ENCODE measurements around the gene NPM1. TPM values are rescaled to one million over a fixed set of nuclear protein-coding genes. Genes with fewer than 3 reads are reported as not detected.
"Not testable (repeated sequence)": the region's sequence is repeated elsewhere in the genome, so short reads cannot be mapped to it uniquely, and the experiment has no call there.

Gene NPM1, protein sequence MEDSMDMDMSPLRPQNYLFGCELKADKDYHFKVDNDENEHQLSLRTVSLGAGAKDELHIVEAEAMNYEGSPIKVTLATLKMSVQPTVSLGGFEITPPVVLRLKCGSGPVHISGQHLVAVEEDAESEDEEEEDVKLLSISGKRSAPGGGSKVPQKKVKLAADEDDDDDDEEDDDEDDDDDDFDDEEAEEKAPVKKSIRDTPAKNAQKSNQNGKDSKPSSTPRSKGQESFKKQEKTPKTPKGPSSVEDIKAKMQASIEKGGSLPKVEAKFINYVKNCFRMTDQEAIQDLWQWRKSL
- 2,545 TPM for total RNA-seq (ENCODE audit: insufficient read depth, low replicate concordance)

DNA sequence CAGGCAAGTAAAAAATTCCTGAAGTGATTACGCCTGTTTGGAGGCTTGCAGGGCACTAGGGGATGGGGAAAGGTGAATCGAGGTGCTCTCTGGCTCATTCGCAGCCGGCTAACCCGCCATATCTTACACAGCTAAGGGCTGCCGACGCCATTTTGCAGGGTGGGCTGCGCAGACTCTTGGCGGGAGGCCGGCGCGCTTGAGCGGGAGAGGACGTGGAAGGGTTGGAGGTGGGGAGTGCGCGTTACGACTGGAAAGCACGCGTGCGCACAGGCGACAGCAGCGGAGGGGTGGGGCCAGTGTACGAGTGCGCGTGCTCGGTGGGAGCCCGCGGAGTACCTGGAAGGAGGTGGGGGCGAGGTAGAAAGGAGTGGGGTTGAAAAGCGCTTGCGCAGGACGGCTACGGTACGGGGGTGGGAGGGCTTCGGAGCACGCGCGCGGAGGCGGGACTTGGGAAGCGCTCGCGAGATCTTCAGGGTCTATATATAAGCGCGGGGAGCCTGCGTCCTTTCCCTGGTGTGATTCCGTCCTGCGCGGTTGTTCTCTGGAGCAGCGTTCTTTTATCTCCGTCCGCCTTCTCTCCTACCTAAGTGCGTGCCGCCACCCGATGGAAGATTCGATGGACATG, at the start of gene NPM1:
NPM1 (plus strand) TSS at position 505 of the 625 bp plus-strand sequence; CDS start at position 605, 100 bp downstream.
- peak; percentile 99 for DNase-seq (ENCODE audit: low spot score)

DNA sequence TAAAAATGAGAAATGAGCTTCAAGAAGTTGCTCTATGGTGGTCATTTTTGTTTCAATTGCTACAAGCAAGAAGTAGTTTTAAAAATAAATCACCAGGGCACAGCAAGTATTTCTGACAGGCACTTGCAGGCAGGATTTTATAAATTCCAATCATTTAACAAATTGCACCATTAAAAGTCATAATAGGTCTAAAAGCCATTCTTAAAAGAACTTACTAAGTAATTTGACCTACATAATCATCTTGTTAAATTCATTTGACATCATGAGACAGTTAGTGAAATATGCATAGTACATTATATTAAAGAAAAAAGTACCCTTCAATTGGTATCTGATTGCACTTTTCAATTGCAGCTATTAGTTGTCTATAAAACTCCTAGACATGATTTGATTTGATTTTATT, 47.6 kb upstream of the NPM1 start:
- no peak for DNase-seq (ENCODE audit: low spot score)

DNA sequence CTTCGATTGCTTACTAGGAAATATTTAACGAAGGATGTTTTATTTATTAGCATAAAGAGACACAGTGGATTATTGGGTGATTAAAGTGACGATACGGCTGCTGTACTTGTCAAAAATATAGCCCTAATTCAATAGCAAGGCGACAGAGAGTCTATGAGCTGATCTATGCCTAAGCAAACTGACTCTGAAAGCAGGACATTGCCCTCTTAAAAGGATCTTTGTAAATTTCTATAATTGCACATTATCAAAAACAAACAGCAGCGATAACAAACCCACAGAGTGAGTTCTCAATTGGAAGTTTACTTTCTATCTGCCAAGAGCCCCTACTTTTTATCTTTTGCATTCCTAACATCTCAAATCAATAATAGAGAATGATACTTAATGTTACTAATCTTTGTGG, 47.2 kb upstream of the NPM1 start:
- no peak for DNase-seq (ENCODE audit: low spot score)

DNA sequence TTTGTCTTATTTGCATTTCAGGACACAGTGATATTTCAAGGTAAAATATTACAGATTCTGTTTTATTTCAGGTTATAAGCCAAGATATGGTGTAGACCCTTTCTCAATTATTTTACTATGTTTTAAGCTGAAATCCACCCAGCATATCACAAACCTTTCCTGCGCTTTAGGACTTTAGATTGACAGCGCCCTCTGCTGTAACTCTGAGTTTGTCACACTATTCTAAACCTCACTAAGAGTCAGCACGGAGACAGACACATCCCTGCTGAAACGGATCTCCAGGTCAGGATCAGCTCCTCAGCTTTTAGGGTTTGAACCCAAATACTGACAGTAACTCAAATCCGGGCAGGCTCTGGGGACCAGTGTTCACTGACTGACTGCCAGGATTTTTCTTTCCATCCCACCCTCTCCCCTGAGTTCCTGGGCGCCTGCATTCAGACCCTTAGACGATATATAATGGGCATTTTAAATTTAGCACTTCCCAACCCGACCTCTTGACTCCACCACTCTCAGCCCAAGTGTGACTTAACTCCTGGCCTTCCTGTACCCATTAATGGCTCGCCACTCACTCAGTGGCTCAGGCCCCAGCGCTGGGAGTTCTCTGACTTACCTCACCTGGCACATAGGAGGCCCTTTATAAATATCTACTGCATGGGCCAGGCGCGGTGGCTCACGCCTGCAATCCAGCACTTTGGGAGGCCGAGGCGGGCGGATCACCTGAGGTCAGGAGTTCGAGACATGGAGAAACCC, 45.1 kb upstream of the NPM1 start:
- peak; percentile 63 for DNase-seq (ENCODE audit: low spot score)

DNA sequence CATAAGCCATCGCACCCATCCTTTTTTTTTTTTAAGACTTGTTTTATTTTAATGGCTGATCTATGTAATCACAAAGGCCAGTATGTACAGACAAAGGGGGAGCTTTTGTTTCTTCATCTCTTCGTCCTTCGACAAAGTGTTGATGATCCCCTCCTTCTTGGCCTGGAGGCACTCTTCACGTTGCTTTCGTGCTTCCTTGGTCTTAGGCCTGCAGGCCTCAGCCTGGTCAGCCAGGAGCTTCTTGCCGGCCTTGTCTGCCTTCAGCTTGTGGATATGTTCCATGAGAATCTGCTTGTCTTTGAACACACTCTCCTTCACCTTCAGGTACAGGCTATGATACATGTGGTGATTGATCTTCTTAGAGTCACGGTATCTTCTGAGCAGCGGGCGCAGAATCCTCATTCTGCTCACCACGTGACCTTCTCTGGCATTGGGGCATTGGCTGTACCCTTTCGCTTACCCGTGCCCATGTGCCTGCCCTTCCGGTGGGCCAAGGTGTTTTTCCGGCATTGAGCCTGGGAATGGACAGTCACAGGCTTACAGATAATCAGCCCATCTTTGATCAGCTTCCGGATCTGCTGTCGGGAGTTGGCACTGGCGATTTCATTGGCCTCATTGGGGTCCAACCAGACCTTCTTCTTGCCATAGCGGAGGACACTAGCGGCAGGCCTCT, 42.6 kb upstream of the NPM1 start:
- DNase-seq (ENCODE audit: low spot score), result no peak

DNA sequence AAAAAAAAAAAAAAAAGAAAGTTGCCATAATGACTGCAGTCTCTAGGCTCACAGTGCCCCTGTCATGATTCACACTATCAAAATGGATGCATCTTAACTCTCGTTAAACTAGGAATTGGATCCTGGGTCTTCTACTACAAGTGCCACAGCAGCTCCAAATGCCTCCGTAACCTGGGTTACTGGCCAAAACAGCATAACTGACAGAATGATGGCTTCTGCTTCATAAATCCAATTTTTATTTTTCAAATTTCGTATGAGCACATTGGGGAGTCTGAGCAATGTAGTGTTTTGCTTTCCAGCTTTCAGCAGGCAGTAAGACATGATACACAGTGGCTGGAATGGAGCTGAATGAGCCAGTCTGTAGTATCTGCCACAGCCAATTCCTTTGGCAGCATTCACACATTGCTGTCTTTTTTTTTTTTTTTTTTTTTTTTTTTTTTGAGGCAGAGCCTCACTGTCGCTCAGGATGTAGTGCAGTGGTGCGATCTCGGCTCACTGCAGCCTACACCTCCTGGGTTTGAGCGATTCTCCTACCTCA, 36.0 kb upstream of the NPM1 start:
- no peak for DNase-seq (ENCODE audit: low spot score)

DNA sequence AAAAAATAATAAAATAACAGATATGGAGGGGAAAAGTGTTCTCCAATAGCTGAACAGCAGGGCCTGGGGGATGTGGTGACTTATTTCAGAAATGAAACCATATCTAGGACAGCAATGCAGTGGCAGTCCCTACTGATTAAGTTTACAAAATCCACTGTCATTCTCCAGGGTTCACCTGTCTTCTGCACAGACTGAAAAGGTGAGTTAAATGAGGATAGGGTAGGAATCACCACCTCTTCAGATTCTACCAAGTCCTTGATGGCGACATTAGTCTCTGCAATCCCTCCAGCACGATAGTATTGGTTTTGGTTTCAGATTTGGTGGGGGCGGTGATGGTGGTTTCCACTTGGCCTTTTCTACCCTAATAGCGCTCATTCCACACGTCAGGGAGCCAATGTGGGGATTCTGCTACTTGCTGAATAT, 32.3 kb upstream of the NPM1 start:
- DNase-seq (ENCODE audit: low spot score), result no peak

DNA sequence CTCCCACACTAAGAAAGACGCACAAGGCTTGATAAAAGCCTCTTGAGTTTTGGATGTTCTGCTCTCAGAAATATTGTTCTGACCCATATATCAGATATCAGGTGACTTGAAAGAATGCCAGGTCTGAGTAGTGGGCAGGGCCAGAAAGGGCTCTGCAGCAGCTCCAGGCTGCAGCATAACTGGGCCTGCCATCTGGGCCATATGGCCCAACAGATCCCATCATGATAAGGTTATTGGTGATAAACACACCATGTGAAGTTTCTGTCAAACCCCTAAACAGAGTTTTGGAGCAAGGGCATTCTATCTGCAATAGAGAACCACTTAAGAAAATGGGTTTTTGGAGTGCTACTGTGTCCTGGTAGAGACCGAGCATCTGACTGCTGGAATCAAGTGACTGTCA, 29.8 kb upstream of the NPM1 start:
- DNase-seq (ENCODE audit: low spot score), result no peak

DNA sequence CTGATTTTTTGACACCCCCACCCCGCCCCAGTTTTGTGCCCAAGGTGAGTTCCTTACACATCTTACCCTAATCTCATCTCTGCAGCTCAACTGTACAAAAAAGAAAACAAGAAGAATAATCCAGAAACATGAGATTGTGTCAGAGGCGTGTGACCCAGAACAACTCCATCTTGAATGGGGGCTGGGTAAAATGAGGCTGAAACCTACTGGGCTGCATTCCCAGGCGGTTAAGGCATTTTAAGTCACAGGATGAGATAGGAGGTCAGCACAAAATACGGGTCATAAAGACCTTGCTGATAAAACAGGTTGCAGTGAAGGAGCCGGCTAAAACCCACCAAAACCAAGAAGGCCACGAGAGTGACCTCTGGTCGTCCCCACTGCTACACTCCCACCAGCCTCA, 26.5 kb upstream of the NPM1 start:
- peak; percentile 21 for DNase-seq (ENCODE audit: low spot score)

DNA sequence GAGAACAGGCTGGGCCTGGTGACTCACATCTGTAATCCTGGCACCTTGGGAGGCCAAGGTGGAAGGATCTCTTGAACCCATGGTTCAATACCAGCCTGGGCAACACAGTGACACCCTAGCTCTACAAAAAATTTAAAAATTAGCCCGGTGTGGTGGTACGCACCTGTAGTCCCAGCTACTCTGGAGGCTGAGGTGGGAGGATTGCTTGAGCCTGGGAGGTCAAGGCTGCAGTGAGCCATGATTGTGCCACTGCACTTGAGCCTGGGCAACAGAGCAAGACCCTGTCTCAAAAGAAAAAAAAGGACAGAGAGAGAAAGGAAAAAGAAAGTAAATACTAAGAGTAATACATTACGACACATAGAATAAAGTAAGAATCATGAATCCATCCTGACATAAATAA, 24.4 kb upstream of the NPM1 start:
- not testable (repeated sequence) for DNase-seq (ENCODE audit: low spot score)

DNA sequence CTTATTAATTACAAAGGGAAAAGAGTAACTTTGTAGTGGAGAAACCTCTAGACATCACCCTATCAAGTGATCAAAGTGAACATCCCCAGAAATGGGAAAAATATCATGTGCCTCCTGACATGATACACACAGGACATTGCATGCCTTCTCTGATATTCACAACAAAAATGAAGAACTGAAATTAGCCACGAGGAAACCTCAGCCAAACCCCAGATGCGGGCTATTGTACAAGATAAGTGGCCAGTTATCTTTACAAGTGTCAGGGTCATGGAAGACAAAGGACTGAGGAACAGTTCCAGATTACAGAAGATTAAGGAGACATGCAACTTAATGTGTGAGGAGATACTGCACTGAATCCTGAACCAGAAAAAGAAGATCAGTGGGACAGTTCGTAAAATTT, 23.8 kb upstream of the NPM1 start:
- no peak for DNase-seq (ENCODE audit: low spot score)

DNA sequence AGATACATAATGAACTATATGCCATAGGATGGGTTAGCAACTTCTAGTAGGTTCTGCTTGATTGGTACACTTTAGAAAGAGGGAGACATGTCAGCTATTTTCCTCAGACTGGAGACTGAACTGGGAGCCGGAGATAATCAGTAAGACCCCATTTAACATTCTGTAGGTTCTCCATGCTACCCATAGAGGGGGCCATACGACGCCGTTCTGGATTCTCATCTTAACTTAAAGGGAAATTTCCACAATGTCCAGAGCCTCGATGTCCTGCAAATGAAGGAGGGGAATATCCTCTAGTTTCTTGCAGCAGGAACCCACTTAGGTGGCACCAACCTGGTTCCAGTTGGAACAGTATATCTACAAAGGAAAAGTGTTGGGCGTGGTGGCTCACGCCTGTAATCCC, 22.3 kb upstream of the NPM1 start:
- no peak for DNase-seq (ENCODE audit: low spot score)

DNA sequence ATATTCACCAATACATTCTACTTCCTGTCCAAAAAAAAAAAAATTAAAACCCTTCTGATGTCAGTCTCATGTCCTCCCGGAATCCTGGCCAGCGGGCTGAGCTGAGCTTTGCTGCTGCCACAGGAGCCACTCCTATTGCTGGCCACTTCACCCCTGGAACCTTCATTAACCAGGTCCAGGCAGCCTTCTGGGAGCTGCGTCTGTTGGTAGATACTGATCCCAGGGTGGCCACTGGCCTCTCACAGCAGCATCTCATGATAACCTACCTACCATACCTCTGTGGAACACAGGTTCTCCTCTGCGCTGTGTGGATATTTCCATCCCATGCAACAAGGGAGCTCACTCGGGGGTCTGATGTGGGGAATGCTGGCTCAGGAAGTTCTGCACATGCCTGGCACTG, 21.0 kb upstream of the NPM1 start:
- DNase-seq (ENCODE audit: low spot score), result no peak

DNA sequence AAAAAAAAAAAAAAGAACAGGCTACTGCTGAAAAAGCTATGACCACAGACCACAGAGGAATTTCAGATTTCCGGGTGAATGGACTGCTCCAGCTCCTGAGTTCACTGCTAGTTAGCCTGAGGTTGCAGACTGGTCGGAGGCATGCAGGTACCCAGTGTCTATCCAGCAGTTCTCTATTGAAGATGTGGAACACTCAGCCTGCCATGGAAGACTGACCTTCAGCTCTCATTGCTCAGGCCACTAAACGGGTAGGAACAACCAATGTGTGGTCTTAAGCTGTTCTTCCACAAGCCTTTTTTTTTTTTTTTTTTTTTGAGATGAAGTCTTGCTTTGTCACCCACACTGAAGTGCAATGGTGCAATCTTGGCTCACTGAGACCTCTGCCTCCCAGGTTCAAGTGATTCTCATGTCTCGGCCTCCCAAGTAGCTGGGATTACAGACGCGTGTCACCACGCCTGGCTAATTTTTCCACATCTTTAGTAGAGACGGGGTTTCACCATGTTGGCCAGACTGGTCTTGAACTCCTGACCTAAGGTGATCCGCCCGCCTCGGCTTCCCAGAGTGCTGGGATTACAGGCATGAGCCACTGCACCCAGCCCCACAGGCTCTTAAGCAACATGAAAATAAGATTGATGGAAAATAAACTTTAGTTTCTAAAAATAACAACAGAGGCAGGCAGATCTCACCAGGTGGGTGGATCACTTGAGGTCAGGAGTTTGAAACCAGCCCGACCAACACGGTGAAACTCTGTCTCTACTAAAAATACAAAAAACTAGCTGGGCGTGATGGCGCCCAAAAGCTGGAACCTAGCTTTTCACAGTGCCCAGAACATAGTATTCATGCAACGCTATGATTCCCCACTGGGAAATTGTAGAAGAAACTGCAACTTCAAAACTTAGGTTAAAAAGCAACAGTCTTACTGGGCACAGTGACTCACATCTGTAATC, 20.0 kb upstream of the NPM1 start:
- no peak for DNase-seq (ENCODE audit: low spot score)

DNA sequence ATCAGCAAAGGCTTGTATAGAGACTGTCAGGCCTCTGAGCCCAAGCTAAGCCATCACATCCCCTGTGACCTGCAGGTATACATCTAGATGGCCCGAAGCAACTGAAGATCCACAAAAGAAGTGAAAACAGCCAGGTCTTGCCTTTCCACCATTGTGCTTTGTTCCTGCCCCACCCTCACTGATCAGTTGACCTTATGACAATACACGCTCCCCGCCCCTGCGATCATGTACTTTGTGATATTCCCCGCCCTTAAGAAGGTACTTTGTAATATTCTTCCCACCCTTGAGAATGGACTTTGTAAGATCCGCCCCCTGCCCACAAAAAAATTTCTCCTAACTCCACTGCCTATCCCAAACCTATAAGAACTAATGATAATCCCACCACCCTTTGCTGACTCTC, 18.6 kb upstream of the NPM1 start:
- no peak for DNase-seq (ENCODE audit: low spot score)

DNA sequence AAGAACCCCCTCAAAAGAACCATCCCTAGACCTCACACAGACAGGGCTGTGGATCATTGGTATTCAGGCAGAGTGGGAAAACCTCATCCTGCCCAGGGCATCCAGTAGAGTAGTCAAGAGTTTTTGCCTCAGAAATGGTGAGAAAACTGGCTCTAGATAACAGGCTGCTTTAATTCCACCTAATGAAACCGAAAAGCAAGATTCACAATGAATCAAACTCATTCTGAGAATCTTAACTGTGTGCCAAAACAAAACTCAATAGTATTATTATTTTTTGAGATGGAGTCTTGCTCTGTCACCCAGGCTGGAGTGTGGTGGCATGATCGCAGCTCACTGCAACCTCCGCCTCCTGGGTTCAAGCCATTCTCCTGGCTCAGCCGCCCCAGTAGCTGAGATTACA, 17.8 kb upstream of the NPM1 start:
- no peak for DNase-seq (ENCODE audit: low spot score)

DNA sequence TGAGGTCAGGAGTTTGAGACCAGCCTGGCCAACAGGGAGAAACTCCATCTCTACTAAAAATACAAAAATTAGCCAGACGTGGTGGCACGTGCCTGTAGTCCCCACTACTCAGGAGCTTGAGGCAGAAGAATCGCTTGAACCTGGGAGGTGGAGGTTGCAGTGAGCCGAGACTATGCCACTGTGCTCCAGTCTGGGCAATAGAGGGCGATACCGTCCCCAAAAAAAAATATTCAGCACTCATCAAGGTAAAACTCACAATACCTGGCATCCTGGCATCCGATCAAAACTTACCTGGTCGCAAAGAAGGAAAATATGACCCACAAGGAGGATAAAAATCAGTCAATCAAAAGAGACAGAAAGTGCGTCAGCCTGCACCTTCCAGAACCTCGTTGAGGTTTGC, 16.8 kb upstream of the NPM1 start:
- DNase-seq (ENCODE audit: low spot score), result not testable (repeated sequence)

DNA sequence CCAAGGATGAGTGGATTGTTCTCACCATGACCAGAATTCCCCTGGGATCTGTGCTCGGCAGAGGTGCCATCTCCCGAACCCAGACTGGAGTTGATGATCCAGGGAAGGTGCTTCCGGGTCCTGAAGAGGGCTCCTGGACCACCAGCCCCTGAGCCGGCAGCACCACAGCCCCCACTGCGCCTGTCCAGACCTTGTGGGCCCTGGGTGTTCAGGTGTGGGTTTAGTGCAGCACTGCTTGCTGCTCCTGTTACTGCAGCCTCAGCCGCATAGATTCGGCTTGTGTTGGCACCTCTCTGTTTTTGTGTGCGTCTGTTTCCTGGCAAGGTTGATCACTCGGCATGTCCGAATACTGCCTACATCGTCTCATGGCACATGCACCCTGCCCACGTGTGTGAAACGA, 16.3 kb upstream of the NPM1 start:
- DNase-seq (ENCODE audit: low spot score), result no peak

DNA sequence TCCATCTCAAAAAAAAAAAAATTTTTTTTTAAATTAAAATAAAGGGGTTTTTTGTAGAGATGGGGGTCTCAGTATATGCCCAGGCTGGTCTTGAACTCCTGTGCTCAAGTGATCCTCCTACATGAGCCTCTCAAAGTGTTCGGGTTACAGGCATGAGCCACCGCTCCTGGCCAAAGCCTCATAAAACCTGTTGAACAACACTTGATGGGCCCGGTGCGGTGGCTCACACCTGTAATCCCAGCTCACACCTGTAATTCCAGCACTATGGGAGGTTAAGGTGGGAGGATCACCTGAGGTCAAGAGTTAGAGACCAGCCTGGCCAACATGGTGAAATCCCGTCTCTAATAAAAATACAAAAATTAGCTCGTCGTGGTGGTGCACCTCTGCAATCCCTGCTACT, 7.7 kb upstream of the NPM1 start:
- DNase-seq (ENCODE audit: low spot score), result no peak

DNA sequence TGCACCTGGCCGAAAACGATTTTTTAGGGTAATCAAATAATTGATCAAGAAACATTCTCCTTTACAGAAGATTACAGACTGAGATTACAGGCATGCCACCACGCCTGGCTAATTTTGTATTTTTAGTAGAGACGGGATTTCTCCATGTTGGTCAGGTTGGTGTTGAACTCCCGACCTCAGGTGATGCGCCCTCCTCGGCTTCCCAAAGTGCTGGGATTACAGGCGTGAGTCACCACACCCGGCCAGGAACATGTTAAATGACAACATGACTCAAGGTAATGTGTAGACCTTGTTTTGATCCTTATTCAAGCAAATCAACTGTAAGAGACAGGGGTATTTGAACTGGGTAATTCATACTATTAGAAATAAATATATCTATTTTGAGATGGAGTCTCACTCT, 3.2 kb upstream of the NPM1 start:
- not testable (repeated sequence) for DNase-seq (ENCODE audit: low spot score)

DNA sequence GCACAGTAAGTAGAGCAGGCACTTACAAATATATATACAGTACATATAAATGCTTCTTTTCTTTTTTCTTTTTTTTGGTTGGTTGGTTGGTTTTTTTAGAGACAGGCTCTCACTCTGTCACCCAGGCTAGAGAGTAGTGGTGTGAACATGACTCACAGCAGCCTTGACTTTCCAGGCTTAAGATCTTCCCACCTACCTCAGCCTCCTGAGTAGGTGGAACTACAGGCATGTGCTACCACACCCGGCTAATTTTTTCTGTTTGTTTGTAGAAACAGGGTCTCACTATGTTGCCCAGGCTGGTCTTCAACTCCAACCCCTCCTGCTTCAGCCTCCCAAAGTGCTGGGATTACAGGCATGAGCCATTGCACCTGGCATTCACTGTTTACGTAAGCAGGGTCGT, 2.6 kb upstream of the NPM1 start:
- not testable (repeated sequence) for DNase-seq (ENCODE audit: low spot score)
